Posterior cingulate gyrus (tissue), 11 donors: ENCODE results near the gene TOMM34.

Experiments
- DNase-seq, 10 donors: peaks; one replicate each; pipeline versions ENCODE4 v3.0.0 to v3.0.0-alpha.2; 2020 to 2021; ENCODE audit warnings: mixed read lengths in 3 of 10
- intact Hi-C: fragments of 100-400 bp; cut with DNase I; formaldehyde crosslinking; loops from one replicate; pipeline ENCODE4 v1.15.1; 2023

Gene TOMM34

GRCh38 chr20:44963325-44964215 is 3.4 kb upstream of the TOMM34 start:
- intact Hi-C loops = no loop called here
- DNase-seq = no peak

GRCh38 chr20:44962483-44962882 is 2.3 kb upstream of the TOMM34 start:
- intact Hi-C loops = no loop called here
- DNase-seq = no peak

DNA sequence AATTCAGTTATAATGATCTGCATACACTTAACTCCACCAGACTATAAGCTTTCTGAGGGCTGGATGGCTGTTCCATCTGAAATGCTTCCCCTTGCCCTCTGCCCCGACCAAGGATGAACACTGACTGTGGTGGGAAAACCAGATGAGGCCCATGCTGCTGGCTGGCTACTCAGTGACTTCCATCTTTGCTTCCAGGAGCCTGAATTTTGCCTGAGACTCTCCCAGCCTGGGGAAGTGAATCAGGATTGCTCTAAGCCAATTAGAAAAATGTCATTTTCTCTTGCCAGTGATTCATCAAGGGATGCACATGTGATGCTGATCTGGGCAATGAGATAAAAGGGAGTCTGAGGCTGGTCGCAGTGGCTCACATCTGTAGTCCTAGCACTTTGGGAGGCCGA is 1.7 kb upstream of the TOMM34 start:
- intact Hi-C loops = no loop called here

DNA sequence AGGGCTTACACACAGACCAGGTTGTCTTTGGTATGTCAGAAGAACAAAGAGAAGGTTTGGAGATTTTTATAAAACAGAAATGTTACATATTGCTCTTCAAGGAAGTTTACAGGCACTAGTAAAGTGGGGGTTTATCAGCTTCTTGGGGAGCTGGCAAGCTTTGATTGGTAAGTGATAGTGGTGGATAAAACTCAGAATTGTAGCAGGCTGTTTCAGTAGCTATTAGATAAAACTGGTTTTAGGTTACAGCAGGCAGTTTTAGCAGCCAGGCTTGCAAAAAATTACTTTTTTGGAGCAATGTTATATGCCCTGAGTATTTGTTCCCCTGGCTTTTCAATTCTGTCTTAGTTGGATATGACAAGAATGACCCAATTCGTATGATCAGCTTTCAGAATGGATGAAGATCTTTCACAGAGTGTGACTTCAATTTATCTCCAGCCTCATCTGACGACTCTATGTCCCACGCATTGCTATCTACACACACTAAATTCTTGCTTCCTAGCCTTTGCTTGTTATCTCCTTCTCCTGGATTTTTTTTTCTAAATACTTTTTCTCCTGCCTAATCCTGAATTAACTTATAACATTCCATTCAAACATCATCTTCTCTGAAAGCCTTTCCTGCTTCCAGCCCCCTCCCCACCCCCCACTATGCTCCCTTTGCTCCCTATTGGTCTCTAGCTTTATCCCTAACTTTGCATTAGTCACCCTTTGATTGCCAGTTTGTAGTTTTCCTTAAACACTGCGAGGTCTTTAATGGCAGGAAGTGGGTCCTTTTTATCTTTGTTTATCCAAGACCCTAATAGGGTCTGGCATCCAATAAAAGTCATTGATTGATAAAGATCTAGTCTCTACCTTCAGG is 1.0 kb upstream of the TOMM34 start:
- intact Hi-C loops = no loop called here

More for the DNA sequence above, 1.7 kb upstream of the TOMM34 start:
- DNase-seq = no peak

DNA sequence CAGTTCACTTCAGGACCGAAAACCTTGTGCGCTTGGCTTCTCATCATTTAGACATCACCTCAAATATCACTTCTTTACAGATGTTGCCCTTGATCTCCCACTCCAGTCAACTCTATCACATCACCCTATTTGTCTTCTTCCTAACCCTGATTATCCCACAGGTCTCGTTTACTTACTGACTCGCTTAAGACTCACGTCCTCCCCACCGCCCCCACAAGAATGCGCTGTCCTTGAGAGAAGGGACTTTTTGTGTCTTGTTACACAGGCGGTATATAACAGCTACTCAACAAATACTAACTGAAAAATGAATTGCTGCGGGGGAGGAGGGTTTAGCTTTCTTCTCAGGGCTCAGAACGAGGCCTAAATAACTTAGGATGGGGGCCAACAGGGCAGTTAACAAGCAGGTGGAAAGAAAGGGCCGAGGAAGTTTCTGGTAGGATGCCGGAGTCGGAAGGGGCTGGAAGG is 527 bp downstream of the TOMM34 start:
- intact Hi-C loops = no loop called here
- DNase-seq = peak in 1 of 10 donors; percentile 23

More for the DNA sequence above, 1.0 kb upstream of the TOMM34 start:
- DNase-seq = no peak

- intact Hi-C loops = no loop called here
- no peak for DNase-seq
These were observed 1.0 kb downstream of the TOMM34 start for GRCh38 chr20:44959082-44959637.

DNA sequence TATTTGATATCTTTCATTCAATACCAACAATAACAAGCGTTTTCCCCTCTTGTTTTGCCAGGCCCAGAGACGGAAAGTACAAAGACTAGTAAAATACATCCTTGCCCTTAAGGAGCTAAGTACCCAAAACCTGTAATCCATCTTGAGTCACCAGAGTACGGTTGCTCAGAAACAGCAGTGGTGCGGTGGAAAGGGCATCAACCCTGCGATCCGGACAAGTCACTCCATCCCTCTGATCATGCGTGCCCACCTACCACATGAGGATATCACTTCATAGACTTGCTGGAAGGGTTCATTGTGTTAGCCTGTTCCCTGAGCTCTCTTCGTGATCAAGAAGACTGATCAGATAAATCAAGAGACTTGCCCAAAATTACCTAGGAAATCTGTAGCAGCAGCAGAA is 1.9 kb downstream of the TOMM34 start:
- DNase-seq = no peak
- intact Hi-C loops = no loop called here

DNA sequence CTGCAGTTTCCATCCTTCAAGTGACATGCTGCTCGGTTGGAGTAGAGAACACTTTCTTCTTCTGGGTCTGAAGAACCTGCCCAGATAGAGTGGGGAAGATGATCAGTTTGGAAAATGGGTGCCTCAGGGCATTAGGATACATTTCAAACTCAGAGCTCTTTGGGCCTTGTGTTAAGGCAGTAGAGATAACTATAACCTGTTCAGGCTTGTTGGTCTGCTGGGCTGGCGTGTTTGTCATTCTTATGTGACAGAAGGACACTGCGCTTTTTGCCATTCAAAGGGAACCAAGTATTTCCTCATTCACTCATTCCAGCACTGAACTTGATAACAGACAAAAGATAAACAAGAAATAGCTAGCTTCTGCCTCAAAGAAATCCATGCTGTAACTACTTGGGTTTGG is 3.8 kb downstream of the TOMM34 start:
- intact Hi-C loops = no loop called here
- no peak for DNase-seq

DNA sequence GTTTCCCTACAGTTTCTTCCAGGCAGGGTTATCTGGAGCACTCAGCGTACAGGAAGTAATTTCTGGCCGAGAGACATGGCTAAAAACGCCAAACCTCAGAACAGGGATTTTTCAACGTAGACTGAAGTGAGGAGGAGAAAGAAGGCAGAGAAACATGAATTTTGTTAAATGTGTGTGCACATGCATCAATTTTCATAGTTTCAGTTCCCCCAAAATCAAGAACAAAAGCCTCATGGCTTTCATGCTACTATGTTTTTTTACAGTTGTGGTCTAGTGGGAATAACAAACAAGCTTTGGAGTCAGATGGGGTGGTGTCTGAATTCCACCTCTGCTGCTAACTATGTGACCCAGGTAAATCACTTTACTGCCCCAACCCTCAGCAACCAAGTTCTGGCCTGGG is 4.9 kb downstream of the TOMM34 start:
- intact Hi-C loops = no loop called here
- DNase-seq = no peak

DNA sequence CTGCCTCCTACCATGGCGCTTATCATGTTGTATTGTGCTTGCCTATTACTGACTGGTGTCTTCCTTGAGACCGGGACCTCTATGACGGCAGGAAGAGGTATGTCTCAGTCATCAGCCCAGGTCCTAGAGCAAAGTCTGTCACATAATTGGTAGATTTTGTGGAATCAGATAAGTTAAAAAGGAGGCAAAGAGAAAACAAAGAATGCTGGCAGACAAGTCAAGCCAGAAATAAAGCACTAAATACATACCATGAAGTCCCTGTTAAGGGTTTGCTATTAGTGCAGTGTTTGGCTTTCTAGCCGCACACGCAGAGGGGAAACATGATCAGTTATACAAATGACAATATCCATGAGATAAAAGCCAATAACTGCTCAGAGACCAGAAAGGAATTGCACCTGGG is 6.0 kb downstream of the TOMM34 start:
- intact Hi-C loops = no loop called here
- DNase-seq = no peak

DNA sequence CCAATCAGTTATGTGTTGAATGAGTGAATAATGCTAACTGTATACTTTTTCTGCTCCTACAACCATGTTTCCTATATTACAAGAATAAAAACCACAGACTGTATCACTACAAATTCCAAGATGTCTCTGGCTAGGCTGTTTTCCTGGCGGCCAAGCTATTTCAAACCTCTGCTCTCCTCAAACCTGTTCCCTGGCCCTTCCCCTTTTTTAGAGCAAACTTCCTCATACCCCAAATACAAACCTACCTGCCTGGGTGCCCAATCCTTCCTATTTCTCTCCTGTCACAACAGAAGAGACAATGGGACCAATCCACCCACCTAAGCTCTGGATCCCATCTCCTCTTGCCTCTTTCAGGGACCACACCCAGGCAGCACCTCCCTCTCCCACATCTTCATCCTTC is 7.5 kb downstream of the TOMM34 start:
- intact Hi-C loops = no loop called here
- DNase-seq = no peak

- intact Hi-C loops = no loop called here
- no peak for DNase-seq
These were observed 9.8 kb downstream of the TOMM34 start for GRCh38 chr20:44950368-44950767.

GRCh38 chr20:44948513-44948912 is 11.7 kb downstream of the TOMM34 start:
- no peak for DNase-seq
- intact Hi-C loops = no loop called here

DNA sequence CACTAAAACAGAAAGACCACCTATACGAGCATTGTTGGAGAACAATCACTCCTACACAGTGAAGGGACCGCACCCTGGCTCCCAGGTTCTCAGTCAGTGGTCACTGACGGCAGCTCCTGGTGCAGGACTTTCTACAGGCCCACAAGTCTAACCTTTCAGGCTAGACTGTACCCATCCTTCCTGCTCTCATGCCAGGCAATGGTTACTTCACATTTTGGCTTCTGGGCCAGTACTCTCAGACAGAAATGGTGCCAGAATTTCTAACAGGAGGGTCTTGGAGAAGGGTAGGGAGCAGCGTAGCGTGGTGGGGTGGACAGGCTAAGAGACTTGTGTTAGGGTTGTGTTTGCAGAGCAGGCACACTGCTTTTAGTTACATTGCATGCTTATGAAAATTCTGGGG is 12.1 kb downstream of the TOMM34 start:
- DNase-seq = no peak
- intact Hi-C loops = no loop called here

DNA sequence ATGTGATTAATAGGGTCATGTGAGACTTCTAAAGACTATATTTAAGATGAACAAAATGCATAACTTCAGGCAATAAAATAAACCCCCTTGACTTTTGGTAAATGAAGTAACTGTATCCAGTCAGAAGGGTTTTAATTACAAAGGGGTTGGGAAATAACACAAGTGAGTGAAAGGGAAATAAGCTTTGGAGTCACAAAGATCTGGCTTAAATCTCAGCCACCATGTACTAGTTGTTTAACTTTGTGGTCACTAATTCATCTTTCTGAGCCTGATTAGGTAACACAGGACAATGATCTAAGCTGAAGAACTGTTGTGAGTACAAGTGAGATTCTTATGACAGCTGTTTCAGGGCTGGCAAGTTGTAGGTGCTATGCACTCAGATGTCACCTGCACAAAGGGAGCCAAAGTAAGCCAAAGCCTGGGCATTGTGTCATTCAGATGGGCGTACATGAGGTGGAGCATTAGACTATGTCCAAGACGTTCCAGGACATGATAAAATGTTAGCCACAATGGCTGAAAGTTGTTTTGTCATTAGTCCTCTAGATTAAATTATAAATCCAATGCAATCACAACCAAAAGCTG is 13.8 kb downstream of the TOMM34 start:
- intact Hi-C loops = no loop called here
- DNase-seq = no peak

DNA sequence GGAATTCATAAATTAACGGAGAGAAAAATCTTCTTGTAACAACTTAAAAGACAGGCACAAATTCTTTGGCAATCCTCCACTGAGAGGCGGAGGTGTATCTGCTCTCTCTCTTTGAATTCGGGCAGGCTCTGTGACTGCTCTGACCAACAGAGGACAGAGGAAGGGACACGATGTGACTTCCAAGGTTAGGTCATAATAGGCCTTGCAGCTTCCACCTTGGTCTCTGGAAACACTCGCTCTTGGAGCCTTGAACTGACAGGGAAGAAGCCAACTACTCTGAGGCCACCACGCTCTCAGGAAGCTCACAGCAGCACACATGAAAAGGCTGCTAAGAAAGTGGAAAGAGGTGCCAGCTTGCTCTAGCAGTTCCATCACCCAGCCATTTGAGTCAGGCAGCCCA is 14.9 kb downstream of the TOMM34 start:
- DNase-seq = no peak
- intact Hi-C loops = no loop called here

DNA sequence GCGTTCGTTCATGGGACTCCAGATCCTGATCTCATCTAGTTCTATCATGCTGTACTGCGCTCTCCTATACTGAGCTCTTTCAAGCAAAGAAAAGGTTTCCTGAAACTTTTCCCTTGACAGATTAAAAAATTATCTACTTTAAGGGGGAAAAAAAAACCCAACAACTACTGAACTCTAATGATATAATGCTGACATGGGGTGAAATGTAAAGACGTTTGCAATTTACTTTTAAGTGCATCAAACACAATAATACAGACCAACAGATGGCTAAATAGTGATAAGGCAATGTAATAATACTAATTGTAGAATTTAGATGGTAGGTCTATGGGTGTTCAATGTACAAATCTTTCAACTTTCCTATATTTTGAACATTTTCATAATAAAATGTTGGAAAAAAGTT is 16.4 kb downstream of the TOMM34 start:
- intact Hi-C loops = no loop called here
- DNase-seq = no peak

DNA sequence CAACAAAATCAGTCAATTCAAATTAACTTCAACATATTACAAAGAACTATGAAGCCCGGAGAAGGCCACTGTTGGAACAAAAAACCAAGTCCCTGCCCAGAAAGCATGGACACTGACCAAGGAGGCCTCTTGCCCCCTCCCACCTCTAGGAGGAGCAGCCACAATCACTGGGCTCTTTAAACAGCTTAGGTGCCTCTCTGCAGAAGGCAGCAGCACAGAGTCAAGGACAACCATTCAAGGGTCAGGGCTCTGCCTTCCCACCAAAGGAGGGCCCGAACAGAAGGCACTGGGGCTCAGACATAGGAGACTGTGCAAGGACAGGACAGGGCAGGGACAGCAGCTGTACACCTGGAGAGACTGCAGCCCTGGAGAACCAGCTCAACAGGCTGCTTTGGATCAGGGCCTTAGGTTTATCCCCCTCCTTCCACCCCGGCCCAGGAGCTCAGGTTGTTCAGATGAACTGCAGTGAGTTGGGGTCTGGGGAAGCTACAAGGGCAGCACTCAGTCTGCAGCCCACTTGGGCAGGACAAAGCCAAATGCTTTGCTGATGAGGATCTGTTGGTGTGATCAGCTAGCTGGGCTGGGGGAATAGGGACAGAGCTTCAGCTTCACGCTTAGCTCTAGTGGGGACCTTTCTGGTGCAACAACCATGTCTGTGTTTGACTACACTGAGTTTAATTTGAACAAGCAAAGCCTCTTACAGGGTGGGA is 17.8 kb downstream of the TOMM34 start:
- peak in 1 of 10 donors; percentile 49 for DNase-seq
- intact Hi-C loops = no loop called here

GRCh38 chr20:44941120-44941691 is 19.0 kb downstream of the TOMM34 start:
- no peak for DNase-seq
- intact Hi-C loops = no loop called here

DNA sequence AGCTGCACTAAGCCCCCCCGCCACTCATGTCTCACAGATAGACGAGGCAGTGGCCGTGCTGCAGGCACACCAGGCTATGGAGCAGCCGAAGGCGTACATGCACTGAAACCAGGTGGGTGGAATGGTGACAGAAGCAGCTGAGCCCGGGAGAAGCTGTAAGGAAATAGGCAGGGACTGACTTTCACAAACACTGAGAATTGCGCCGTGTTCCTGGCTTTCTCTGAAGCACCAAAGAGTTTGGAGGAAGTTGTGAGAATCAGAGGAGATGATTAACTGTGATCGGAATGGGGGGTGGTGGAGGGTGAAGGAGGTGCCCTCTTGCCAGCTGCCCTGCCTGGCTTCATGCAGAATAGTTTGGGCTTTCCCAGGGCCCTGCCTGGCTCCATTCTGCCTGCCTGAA is 21.6 kb downstream of the TOMM34 start:
- intact Hi-C loops = no loop called here
- peak in 8 of 10 donors; percentile 12 to 89 (median 42) for DNase-seq
